Stimulated activated CD4-positive, alpha-beta T cell treated with anti-CD3 and anti-CD28 coated beads, TNF-alpha, amount 100 ng/mL, for 4 hours (primary cell): ENCODE results near the gene RHBDL1.
A peak's percentile ranks its signal among the peaks of the same experiment; 100 is the strongest.

Experiments
- DNase-seq, 3 experiments: peaks; one replicate each; pipeline ENCODE4 v3.0.0-alpha.2; 2020; ENCODE audit warnings: low read depth in 3 of 3

Gene RHBDL1

GRCh38 chr16:652454-653305, 22.8 kb upstream of the RHBDL1 start:
- DNase-seq: no peak

DNA sequence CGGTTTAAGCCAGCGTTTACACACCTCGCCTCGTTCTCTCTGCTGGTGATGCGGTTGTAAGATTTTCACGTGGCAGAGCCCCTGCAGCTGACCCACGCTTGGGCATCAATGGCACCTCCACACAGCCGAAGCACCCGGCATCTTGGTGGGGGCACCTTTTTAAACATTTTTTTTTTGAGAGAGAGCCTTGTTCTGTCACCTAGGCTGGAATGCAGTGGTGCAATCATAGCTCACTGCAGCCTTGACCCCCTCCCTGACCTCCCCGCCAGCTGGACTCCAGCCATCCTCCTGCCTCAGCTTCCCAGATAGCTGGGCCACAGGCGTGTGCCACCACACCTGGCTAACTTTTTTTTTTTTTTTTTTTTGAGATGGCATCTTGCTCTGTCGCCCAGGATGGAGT, 21.4 kb upstream of the RHBDL1 start:
- no peak for DNase-seq

GRCh38 chr16:657487-657886, 18.0 kb upstream of the RHBDL1 start:
- DNase-seq: no peak

GRCh38 chr16:658679-659571, 16.5 kb upstream of the RHBDL1 start:
- DNase-seq: no peak

DNA sequence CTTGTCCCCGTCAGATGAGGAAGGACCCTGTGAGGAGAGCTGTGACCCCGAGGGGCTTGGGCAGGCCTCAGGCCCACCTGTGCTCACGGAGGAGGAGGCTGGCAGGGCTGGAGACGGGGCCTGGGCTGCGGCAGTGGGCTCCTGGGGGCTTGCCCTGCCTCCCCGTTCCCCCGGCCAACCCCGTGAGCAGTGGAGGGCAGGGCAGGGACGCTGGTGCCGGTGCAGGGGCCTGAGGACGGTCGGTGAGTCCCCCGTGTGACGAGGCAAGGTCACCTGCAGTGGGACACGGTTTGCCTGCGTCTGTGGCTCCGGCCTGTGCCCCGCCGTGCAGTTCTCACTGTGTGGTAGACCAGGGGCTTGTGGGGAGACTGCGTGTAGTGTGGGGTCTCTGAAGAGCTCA, 15.9 kb upstream of the RHBDL1 start:
- DNase-seq: no peak

DNA sequence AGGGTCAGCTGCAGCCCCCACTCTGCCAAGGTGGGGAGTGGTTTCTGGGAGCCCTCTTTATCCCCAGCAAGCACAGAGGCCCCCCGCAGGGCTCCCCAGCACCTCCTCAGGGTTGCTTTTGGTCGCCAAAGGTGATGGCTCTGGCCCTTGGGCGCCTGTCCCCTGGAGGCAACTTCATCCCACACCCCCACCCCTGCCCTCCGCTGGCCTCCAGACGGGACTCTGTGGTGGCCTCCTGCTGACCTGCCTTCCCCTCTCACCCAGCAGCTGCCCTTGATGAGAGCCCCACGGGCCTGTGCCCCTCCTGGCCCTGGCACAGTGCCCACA, 15.4 kb upstream of the RHBDL1 start:
- no peak for DNase-seq

DNA sequence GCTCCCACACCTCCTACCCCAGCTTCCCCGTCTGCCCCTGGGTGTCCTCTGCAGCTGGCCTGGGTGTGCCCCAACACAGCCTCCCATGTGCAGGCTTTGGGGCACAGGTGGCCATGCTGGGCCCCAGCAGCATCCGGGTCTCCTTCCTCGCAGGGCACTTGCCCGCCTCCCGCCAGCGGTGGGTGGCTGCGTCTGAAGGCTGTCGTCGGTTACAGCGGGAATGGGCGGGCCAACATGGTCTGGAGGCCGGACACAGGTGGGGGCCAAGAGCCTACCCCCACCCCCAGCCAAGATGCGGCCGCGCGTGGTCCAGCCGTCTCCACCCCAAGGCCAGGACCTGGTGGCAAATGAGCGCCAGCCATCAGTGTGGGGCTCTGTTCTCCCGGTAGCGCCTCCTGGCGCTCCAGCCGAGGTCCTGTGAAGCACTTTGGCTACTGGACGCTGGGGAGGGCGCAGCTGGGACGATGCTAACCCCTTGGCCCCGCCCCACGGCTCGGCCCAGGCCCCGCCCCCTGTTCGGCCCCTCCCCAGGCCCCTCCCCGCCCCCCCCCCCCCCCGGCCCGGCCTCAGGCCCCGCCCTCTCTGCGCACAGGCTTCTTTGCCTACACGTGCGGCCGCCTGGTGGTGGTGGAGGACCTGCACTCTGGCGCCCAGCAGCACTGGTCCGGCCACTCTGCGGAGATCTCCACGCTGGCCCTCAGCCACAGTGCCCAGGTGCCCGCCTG, 14.8 kb upstream of the RHBDL1 start:
- peak in 2 of 3 experiments; percentile 34 to 40 for DNase-seq

DNA sequence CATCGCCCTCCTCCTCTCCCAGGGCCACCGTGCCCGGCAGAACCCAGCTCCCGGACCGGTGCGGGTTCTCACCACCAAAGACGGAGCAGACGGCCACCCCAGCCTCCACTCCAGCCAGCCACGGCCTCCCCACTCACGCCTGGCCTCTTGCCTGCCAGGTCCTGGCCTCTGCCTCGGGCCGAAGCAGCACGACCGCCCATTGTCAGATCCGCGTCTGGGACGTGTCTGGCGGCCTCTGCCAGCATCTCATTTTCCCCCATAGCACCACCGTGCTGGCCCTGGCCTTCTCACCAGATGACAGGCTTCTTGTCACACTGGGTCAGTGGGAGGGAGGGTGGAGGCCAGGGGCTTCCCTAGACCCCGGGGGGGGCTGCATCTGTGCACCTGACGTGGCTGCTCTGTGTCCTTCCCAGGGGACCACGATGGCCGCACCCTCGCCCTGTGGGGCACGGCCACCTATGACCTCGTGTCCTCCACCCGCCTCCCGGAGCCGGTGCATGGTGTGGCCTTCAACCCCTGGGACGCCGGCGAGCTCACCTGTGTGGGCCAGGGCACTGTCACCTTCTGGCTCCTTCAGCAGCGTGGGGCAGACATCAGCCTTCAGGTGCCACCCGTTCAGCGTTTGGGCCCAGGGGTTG, 14.2 kb upstream of the RHBDL1 start:
- no peak for DNase-seq

DNA sequence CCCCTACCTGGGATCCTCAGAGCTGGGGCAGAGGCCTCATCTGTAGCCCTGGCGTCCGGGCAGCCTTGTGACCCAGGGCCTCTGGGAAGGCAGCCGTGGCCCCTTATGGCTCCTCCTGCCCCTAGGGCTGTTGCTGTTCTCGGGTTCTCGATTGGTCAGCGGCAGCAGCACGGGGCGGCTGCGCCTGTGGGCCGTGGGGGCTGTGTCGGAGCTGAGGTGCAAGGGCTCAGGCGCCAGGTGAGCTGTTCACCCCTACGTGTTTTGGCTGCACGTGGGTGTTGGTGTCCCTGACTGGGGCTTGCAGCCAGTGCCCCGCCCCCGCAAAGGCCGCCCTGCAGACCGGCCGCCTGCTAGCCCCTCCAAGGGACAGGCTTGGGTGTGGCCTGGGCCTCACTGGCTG, 13.4 kb upstream of the RHBDL1 start:
- no peak for DNase-seq

DNA sequence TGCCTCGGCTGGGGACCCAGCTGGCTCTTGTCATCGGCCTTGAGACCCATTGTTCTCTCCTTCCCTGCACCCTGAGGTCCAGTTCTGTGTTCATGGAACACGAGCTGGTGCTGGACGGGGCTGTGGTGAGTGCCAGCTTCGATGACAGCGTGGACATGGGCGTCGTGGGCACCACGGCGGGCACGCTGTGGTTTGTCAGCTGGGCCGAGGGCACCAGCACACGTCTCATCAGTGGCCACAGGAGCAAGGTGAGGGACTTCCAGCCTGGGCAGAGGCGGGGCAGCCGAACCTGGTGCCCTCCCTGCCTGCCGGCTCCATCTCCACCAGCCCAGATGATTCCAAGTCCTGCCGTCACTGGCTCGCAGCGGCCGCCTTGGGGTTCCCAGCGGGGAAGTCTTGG, 12.9 kb upstream of the RHBDL1 start:
- no peak for DNase-seq

DNA sequence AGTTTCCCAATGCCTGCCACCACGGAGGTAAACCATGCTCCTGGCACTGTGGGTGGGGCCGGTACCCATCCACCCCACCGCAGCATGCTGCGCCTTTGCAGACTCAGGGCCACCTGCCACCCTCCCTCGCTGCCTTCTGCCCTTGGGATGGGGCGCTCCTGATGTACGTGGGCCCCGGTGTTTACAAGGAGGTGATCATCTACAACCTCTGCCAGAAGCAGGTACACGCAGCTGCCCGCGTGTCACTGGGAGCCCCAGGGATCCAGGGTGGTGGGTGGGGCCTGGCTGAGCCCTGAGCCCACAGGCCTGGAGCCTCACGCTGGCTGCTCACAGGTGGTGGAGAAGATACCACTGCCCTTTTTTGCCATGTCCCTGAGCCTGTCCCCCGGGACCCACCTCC, 8.9 kb upstream of the RHBDL1 start:
- no peak for DNase-seq

- no peak for DNase-seq
Measured at GRCh38 chr16:667113-667779, 8.2 kb upstream of the RHBDL1 start.

DNA sequence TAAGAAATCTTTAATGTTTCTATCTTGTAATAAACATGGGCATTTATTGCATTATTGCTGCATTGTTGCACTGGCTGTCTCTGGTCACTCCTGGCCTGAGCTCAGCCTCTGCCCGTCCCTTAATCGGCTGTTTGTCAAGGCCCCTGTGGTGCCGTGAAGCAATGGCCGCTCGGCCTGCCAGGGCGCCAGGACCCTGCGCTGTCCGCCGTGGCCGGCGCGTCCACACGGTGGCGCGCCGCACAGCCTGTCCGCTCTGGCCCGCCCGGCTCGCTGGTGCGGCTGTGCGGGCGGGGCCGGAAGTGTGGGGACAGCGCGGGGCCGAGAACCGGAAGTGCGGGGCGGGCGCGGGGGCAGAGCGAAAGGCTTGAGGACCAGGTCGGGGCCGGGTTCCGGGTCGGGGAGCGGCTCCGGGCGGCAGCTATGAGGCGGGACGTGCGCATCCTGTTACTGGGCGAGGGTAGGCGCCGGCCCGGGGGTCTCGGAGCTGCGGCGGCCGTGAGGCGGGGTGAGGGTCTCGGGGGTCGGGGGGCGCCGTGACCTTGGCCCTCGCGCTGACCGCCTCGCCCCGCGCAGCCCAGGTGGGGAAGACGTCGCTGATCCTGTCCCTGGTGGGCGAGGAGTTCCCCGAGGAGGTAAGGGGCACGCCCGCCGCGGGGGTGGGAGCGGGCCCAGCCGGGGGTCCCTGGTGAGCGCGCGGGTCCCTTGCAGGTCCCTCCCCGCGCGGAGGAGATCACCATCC, 7.5 kb upstream of the RHBDL1 start, which contains the start of gene RHOT2:
RHOT2 (plus strand) TSS at position 353 of the 739 bp plus-strand sequence; CDS start at position 421, 68 bp downstream.
- DNase-seq: peak; percentile 83 to 91 (median 86)

GRCh38 chr16:668519-669171, 6.8 kb upstream of the RHBDL1 start:
- no peak for DNase-seq

- DNase-seq: no peak
Measured at GRCh38 chr16:669666-670065, 5.8 kb upstream of the RHBDL1 start.

DNA sequence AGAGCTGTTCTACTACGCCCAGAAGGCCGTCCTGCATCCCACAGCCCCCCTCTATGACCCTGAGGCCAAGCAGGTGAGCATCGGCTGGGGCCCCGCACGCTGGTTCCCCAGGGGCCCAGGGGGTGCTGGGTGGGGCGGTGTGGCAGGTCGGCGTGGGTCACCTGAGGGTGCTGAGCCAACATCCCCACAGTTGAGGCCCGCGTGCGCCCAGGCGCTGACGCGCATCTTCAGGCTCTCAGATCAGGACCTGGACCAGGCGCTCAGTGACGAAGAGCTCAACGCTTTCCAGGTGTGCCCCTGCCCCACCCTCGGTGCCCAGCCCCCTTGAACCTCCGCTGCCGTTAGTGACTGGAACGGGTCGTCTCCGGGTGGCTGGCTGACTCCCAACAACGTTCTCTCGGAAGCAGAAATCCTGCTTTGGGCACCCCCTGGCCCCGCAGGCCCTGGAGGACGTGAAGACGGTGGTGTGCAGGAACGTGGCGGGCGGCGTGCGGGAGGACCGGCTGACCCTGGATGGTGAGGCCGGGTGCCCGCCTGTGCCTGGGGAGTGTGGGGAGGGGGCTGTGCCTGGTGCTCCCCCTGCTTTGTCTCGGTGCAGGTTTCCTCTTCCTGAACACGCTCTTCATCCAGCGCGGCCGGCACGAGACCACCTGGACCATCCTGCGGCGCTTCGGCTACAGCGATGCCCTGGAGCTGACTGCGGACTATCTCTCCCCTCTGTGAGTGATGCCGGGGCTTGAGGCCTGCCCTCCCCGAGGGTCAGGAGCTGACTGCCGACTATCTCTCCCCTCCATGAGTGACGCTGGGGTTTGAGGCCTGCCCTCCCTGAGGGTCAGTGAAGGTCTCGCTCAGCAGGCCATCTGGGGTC, 4.8 kb upstream of the RHBDL1 start:
- DNase-seq: no peak

GRCh38 chr16:671353-672131, 3.9 kb upstream of the RHBDL1 start:
- no peak for DNase-seq

GRCh38 chr16:672371-672770, 3.1 kb upstream of the RHBDL1 start:
- DNase-seq: no peak
